Measurements from ENCODE around the gene TP53TG3B. TPM values are rescaled to one million over a fixed set of nuclear protein-coding genes. Genes with fewer than 3 reads are reported as not detected.
"Not testable (repeated sequence)": the region's sequence is repeated elsewhere in the genome, so short reads cannot be mapped to it uniquely, and the experiment has no call there.

Gene TP53TG3B, protein sequence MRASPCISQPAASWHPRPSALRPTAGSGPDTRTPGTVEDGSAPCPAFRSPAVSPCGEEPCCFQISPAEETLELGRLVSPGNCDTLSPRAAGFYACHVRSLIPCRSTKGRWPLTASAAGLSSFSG
- total RNA-seq (2014; rRNA removed; shearing (Covaris generic); ENCODE audit: low replicate concordance) = not detected in 2 replicates

DNA sequence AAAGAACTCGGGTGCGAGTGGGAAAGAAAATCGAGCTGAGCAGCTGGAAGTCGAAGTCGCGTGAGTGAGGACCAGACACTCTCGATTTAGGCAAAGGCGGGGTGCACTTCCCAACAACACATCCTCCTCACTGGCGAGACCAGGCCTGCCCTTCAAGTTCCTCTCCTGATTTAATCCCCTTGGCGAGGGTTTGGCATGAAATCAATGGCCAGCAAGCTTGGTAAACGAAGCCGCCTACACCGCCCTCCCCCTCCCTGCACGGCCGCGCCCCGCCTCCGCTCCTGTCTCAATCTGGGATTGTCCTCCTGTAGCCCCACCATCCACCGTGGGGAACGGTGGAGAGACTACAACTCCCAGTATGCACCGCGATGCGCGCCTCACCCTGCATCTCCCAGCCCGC lies at the start of gene TP53TG3B:
TSS of gene TP53TG3B (plus strand) at position 301 of the 400 bp plus-strand sequence. CDS start at position 369, 68 bp downstream.
- DNase-seq; H3K4me3 ChIP-seq (ENCODE audit: low read length): not testable (repeated sequence)

DNA sequence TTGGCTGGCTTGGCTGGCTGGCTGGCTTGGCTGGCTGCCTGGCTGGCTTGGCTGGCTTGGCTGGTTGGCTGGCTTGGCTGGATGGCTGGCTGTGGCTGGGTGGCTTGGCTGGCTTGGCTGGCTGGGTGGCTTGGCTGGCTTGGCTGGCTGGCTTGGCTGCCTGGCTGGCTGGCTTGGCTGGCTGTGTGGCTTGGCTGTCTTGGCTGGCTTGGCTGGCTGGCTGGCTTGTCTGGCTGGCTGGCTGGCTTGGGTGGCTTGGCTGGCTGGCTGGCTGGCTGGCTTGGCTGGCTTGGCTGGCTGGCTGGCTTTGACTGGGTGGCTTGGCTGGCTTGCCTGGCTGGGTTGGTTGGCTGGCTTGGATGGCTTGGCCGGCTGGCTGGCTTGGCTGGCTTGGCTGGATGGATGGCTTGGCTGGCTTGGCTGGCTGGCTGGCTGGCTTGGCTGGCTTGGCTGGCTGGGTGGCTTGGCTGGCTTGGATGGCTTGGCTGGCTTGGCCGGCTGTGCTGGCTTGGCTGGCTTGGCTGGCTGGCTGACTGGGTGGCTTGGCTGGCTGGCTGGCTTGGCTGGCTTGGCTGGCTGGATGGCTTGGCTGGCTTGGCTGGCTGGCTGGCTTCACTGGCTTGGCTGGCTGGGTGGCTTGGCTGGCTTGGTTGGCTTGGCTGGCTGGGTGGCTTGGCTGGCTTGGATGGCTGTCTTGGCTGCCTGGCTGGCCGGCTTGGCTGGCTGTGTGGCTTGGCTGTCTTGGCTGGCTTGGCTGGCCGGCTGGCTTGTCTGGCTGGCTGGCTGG lies 24.2 kb upstream of the TP53TG3B start:
- DNase-seq = peak; percentile 39

More for the DNA sequence above, at the start of gene TP53TG3B:
- not testable (repeated sequence) for H3K4me2 ChIP-seq (ENCODE audit: low read depth, low read length, poor library complexity, severe bottlenecking); H3K9ac ChIP-seq (ENCODE audit: low read length); H3K27me3 ChIP-seq (ENCODE audit: low read length); H3K79me2 ChIP-seq (ENCODE audit: low read length); H3K27ac ChIP-seq (ENCODE audit: low read length); H2AFZ ChIP-seq (ENCODE audit: low read length); H3K4me1 ChIP-seq (ENCODE audit: low read length); H4K20me1 ChIP-seq (ENCODE audit: insufficient read depth, low read depth, low read length); H3K9me3 ChIP-seq (ENCODE audit: low read length); H3K36me3 ChIP-seq (ENCODE audit: insufficient read depth, low read length); H3K9me2 ChIP-seq (replicated peaks; ENCODE audit: insufficient read depth, low read length)

DNA sequence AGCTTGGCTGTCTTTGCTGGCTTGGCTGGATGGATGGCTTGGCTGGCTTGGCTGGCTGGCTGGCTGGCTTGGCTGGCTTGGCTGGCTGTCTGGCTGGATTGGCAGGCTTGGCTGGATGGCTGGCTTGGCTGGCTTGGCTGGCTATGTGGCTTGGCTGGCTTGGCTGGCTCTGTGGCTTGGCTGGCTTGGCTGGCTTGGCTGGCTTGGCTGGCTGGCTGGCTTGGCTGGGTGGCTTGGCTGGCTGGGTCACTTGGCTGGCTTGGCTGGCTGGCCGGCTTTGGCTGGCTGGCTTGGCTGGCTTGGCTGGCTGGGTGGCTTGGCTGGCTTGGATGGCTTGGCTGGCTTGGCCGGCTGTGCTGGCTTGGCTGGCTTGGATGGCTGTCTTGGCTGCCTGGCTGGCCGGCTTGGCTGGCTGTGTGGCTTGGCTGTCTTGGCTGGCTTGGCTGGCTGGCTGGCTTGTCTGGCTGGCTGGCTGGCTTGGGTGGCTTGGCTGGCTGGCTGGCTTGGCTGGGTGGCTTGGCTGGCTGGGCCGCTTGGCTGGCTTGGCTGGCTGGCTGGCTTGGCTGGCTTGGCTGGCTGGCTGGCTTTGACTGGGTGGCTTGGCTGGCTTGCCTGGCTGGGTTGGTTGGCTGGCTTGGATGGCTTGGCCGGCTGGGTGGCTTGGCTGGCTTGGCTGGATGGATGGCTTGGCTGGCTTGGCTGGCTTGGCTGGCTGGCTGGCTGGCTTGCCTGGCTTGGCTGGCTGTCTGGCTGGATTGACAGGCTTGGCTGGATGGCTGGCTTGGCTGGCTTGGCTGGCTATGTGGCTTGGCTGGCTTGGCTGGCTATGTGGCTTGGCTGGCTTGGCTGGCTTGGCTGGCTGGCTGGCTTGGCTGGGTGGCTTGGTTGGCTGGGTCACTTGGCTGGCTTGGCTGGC lies 22.8 kb upstream of the TP53TG3B start:
- not testable (repeated sequence) for H3K27me3 ChIP-seq (ENCODE audit: low read length); H3K9me3 ChIP-seq (ENCODE audit: low read length)

More for the DNA sequence above, 24.2 kb upstream of the TP53TG3B start:
- H4K20me1 ChIP-seq (ENCODE audit: insufficient read depth, low read depth, low read length); H3K4me3 ChIP-seq (ENCODE audit: low read length); H3K9me2 ChIP-seq (replicated peaks; ENCODE audit: insufficient read depth, low read length); H3K9ac ChIP-seq (ENCODE audit: low read length); H3K36me3 ChIP-seq (ENCODE audit: insufficient read depth, low read length); H3K4me1 ChIP-seq (ENCODE audit: low read length); H3K4me2 ChIP-seq (ENCODE audit: low read depth, low read length, poor library complexity, severe bottlenecking); H3K27me3 ChIP-seq (ENCODE audit: low read length); H2AFZ ChIP-seq (ENCODE audit: low read length); H3K79me2 ChIP-seq (ENCODE audit: low read length); H3K9me3 ChIP-seq (ENCODE audit: low read length); H3K27ac ChIP-seq (ENCODE audit: low read length): not testable (repeated sequence)

DNA sequence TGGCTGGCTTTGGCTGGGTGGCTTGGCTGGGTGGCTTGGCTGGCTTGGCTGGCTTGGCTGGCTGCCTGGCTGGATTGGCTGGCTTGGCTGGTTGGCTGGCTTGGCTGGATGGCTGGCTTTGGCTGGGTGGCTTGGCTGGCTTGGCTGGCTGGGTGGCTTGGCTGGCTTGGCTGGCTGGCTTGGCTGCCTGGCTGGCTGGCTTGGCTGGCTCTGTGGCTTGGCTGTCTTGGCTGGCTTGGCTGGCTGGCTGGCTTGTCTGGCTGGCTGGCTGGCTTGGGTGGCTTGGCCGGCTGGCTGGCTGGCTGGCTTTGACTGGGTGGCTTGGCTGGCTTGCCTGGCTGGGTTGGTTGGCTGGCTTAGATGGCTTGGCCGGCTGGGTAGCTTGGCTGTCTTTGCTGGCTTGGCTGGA lies 22.1 kb upstream of the TP53TG3B start:
- not testable (repeated sequence) for H3K36me3 ChIP-seq (ENCODE audit: insufficient read depth, low read length); H3K27me3 ChIP-seq (ENCODE audit: low read length); H3K27ac ChIP-seq (ENCODE audit: low read length); H4K20me1 ChIP-seq (ENCODE audit: insufficient read depth, low read depth, low read length); H3K4me3 ChIP-seq (ENCODE audit: low read length); H3K9me2 ChIP-seq (replicated peaks; ENCODE audit: insufficient read depth, low read length); H3K79me2 ChIP-seq (ENCODE audit: low read length); H3K9me3 ChIP-seq (ENCODE audit: low read length); H3K4me2 ChIP-seq (ENCODE audit: low read depth, low read length, poor library complexity, severe bottlenecking); H3K9ac ChIP-seq (ENCODE audit: low read length); H3K4me1 ChIP-seq (ENCODE audit: low read length); H2AFZ ChIP-seq (ENCODE audit: low read length); DNase-seq

More for the DNA sequence above, 22.8 kb upstream of the TP53TG3B start:
- H2AFZ ChIP-seq (ENCODE audit: low read length); DNase-seq; H4K20me1 ChIP-seq (ENCODE audit: insufficient read depth, low read depth, low read length); H3K36me3 ChIP-seq (ENCODE audit: insufficient read depth, low read length); H3K4me1 ChIP-seq (ENCODE audit: low read length); H3K27ac ChIP-seq (ENCODE audit: low read length); H3K9me2 ChIP-seq (replicated peaks; ENCODE audit: insufficient read depth, low read length); H3K4me2 ChIP-seq (ENCODE audit: low read depth, low read length, poor library complexity, severe bottlenecking); H3K79me2 ChIP-seq (ENCODE audit: low read length); H3K4me3 ChIP-seq (ENCODE audit: low read length); H3K9ac ChIP-seq (ENCODE audit: low read length): not testable (repeated sequence)

DNA sequence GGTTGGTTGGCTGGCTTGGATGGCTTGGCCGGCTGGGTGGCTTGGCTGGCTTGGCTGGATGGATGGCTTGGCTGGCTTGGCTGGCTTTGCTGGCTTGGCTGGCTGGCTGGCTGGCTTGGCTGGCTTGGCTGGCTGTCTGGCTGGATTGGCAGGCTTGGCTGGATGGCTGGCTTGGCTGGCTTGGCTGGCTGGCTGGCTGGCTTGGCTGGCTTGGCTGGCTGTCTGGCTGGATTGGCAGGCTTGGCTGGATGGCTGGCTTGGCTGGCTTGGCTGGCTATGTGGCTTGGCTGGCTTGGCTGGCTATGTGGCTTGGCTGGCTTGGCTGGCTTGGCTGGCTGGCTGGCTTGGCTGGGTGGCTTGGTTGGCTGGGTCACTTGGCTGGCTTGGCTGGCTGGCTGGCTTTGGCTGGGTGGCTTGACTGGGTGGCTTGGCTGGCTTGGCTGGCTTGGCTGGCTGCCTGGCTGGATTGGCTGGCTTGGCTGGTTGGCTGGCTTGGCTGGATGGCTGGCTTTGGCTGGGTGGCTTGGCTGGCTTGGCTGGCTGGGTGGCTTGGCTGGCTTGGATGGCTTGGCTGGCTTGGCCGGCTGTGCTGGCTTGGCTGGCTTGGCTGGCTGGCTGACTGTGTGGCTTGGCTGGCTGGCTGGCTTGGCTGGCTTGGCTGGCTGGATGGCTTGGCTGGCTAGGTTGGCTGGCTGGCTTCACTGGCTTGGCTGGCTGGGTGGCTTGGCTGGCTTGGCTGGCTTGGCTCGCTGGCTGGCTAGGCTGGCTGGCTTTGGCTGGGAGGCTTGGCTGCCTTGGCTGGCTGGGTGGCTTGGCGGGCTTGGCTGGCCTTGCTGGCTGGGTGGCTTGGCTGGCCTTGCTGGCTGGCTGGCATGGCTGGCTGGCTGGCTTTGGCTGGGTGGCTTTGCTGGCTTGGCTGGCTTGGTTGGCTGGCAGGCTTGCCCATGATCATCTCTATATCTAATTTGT lies 21.3 kb upstream of the TP53TG3B start:
- H3K27ac ChIP-seq (ENCODE audit: low read length); H3K4me2 ChIP-seq (ENCODE audit: low read depth, low read length, poor library complexity, severe bottlenecking); H3K9me2 ChIP-seq (replicated peaks; ENCODE audit: insufficient read depth, low read length); H3K4me3 ChIP-seq (ENCODE audit: low read length); H3K4me1 ChIP-seq (ENCODE audit: low read length); H4K20me1 ChIP-seq (ENCODE audit: insufficient read depth, low read depth, low read length); H2AFZ ChIP-seq (ENCODE audit: low read length); H3K27me3 ChIP-seq (ENCODE audit: low read length); H3K36me3 ChIP-seq (ENCODE audit: insufficient read depth, low read length); H3K9ac ChIP-seq (ENCODE audit: low read length); H3K79me2 ChIP-seq (ENCODE audit: low read length); H3K9me3 ChIP-seq (ENCODE audit: low read length): not testable (repeated sequence)
- DNase-seq = peak; percentile 41

Small RNA genes lying within 50 kb of the gene (small RNA-seq; reads per million reads assigned to genes)
- gene AC141257.3 = not detected
- gene AC141257.4 = not detected

Other genes with a start within 250 kb of the TP53TG3B start
- not detected in 2 replicates for gene TP53TG3C, start 166.6 kb upstream of the TP53TG3B start, total RNA-seq (2014; rRNA removed; shearing (Covaris generic); ENCODE audit: low replicate concordance)
- gene TP53TG3E, start 56.5 kb upstream of the TP53TG3B start, total RNA-seq (2014; rRNA removed; shearing (Covaris generic); ENCODE audit: low replicate concordance) = not detected in 2 replicates
- gene TP53TG3F, start 98.8 kb downstream of the TP53TG3B start, total RNA-seq (2014; rRNA removed; shearing (Covaris generic); ENCODE audit: low replicate concordance) = not detected in 2 replicates

All from Karpas-422 (cell line).